Spleen (tissue), 11 donors: ENCODE data around the gene WSCD2. TPM values are rescaled to one million over a fixed set of nuclear protein-coding genes. Genes with fewer than 3 reads are reported as not detected.

ENCODE experiments used
- DNase-seq: peaks from one replicate; pipeline ENCODE4 v3.0.0-alpha.2; 2020
- H3K27ac ChIP-seq, 8 donors: fragments of 200-600 bp; sonication (generic) in 7 of 8; 1 replicate in 4 of 8; 2 replicates in 4 of 8; pipeline versions ENCODE4 v1.5.0 to v1.8.0; 2016 to 2021; ENCODE audit warnings: inconsistent platforms in 4 of 8, mild to moderate bottlenecking in 4 of 8, moderate library complexity in 1 of 8
- H3K27me3 ChIP-seq, 7 donors: fragments of 200-600 bp; sonication (generic) in 6 of 7; replicated peaks in 1 of 7; 1 replicate in 4 of 7; 2 replicates in 3 of 7; pipeline versions ENCODE4 v1.5.0 to v1.8.0; 2016 to 2021; ENCODE audit warnings: inconsistent platforms in 3 of 7, mild to moderate bottlenecking in 1 of 7
- H3K36me3 ChIP-seq, 6 donors: fragments of 200-600 bp; sonication (generic) in 5 of 6; 1 replicate in 4 of 6; 2 replicates in 2 of 6; pipeline versions ENCODE4 v1.5.0 to v1.8.0; 2016 to 2021; ENCODE audit warnings: inconsistent platforms in 2 of 6
- H3K4me1 ChIP-seq, 6 donors: fragments of 200-600 bp; sonication (generic) in 5 of 6; 1 replicate in 3 of 6; 2 replicates in 3 of 6; pipeline versions ENCODE4 v1.5.0 to v1.8.0; 2016 to 2021; ENCODE audit warnings: inconsistent platforms in 3 of 6
- H3K4me3 ChIP-seq, 8 donors: fragments of 200-600 bp; sonication (generic) in 7 of 8; 1 replicate in 4 of 8; 2 replicates in 4 of 8; pipeline versions ENCODE4 v1.5.0 to v1.8.0; 2016 to 2021; ENCODE audit warnings: inconsistent platforms in 4 of 8, mild to moderate bottlenecking in 4 of 8, moderate library complexity in 2 of 8
- H3K9me3 ChIP-seq, 8 donors: fragments of 200-600 bp; sonication (generic) in 7 of 8; 1 replicate in 4 of 8; 2 replicates in 4 of 8; pipeline versions ENCODE4 v1.5.0 to v1.8.0; 2016 to 2021; ENCODE audit warnings: inconsistent platforms in 4 of 8
- CTCF ChIP-seq, 11 experiments: fragments of 200-600 bp in 7 of 11; fragments of 450-650 bp in 4 of 11; sonication (generic) in 4 of 11; IDR thresholded peaks in 8 of 11; conservative IDR thresholded peaks in 3 of 11; 1 replicate in 7 of 11; 2 replicates in 4 of 11; pipeline versions ENCODE4 v1.4.0 to v1.8.0; 2016 to 2021; ENCODE audit warnings: antibody characterized with exemption in 11 of 11, inconsistent platforms in 4 of 11, mild to moderate bottlenecking in 1 of 11
- POLR2A ChIP-seq, 3 donors: fragments of 450-650 bp; IDR thresholded peaks; one replicate each; pipeline ENCODE4 v1.5.1; 2017; ENCODE audit warnings: antibody characterized with exemption in 3 of 3, mild to moderate bottlenecking in 1 of 3
- POLR2AphosphoS5 ChIP-seq, 3 donors: sonication (generic); formaldehyde crosslinking; IDR thresholded peaks; one replicate each; pipeline ENCODE4 v1.5.1; 2017; ENCODE audit warnings: antibody characterized with exemption in 3 of 3
- WGBS, 5 donors: extraction: QIAGEN DNeasy Blood & Tissue Kit in 3 of 5; methylation state at CpG; one replicate each; pipeline versions ENCODE4 v1.1.5 to v1.1.7; 2013 to 2018; 5-methylcytosine and 5-hydroxymethylcytosine counted together
- intact Hi-C: fragments of 100-400 bp; cut with DNase I; formaldehyde crosslinking; loops from one replicate; pipeline ENCODE4 v1.15.0; 2023; ENCODE audit warnings: low total_unique reads
- polyA plus RNA-seq, 3 donors: library from polyadenylated mRNA; stranded (reverse); fragments of 200-250 nt; gene quantifications; one replicate each; pipeline ENCODE4 v1.2.1, GENCODE V29; 2013
- total RNA-seq, 7 donors: library from RNA; depleted of rRNA in 3 of 7; stranded (reverse); fragments of >200 nt in 3 of 7; fragmentation: NEBNext Ultra II Directional in 4 of 7; extraction: Animal tissue kit (Norgen Biotek cat#: 25700) in 4 of 7; gene quantifications; one replicate each; pipeline versions ENCODE4 v1.1.0 to v1.2.1, GENCODE V29; 2016 to 2021
- donor health status: healthy with polysubstance abuse.
- donor health status: DM: no; HTN: no; CAD: no; lungs with moderate emphysema.
- donor health status: DM: no; HTN: no; CAD: no.
- donor health status: Bipolar disorder and iron deficiency.
- donor health status: healthy.
- donor health status: DM: no; HTN: no; CAD: no.
- donor health status: DM: yes; HTN: yes; CAD: no.

Gene WSCD2
- total and polyA plus RNA-seq, 10 donors, result 0.09 to 0.60 (median 0.23) TPM; not detected in 1

GRCh38 chr12:108103517-108103916 lies 25.6 kb upstream of the WSCD2 start:
- Histone ChIP-seq H3K4me1 (peaks cover 0 to 3% (median 0%) of the 10 kb centered on the region in 6 donors), H3K4me3 (no peak overlapping the region), H3K27me3 (peaks cover 0 to 40% (median 0%) of the 10 kb centered on the region in 7 donors), H3K36me3 (no peaks in the 10 kb centered on the region), H3K27ac (no peak overlapping the region), H3K9me3 (no peaks in the 10 kb centered on the region)
- TF ChIP-seq CTCF (IDR thresholded peaks at IDR 0.05 in 8 of 11, conservative IDR thresholded peaks at IDR 0.05 in 3 of 11) (no peak), POLR2A (IDR thresholded peaks at IDR 0.05) (no peak), POLR2AphosphoS5 (IDR thresholded peaks at IDR 0.05) (no peak)
- 67 to 77% (median 72%) methylated on average over 3 of the region's 3 CpGs for WGBS, 5 donors
- DNase-seq, result no peak
- intact Hi-C loops, result no loop called here

DNA sequence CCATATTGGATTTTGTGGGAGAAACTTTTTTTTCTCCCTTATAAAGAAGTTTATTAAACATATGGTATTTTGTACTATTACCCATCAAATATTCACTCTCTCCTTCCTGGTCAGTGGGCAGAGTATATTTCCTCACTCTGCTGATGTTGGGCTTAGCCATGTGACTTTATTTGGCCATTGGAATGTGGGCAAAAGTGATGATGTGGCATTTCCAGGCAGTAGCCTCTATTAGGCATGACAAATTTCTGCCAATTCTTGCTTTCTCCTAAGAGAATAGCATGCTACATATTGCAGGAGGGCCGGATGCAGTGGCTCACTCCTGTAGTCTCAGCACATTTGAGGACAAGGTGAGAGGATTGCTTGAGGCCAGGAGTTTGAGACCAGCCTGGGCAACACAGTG lies 24.4 kb upstream of the WSCD2 start:
- Histone ChIP-seq H3K4me3 (no peak overlapping the region), H3K27ac (no peak overlapping the region), H3K4me1 (peaks cover 0 to 3% (median 0%) of the 10 kb centered on the region in 6 donors), H3K27me3 (peaks cover 0 to 43% (median 0%) of the 10 kb centered on the region in 7 donors), H3K36me3 (no peaks in the 10 kb centered on the region), H3K9me3 (no peaks in the 10 kb centered on the region)
- TF ChIP-seq POLR2AphosphoS5 (IDR thresholded peaks at IDR 0.05) (no peak), POLR2A (IDR thresholded peaks at IDR 0.05) (no peak), CTCF (IDR thresholded peaks at IDR 0.05 in 8 of 11, conservative IDR thresholded peaks at IDR 0.05 in 3 of 11) (no peak)
- intact Hi-C loops, result no loop called here
- no peak for DNase-seq
- 40 to 78% (median 72%) methylated on average over 1 of the region's 1 CpG for WGBS, 5 donors

GRCh38 chr12:108106599-108106998 lies 22.5 kb upstream of the WSCD2 start:
- H3K27ac ChIP-seq, result no peak overlapping the region
- no peak overlapping the region for H3K4me3 ChIP-seq
- intact Hi-C loops, result no loop called here
- no peaks in the 10 kb centered on the region for H3K36me3 ChIP-seq
- H3K4me1 ChIP-seq, result peaks cover 0 to 3% (median 0%) of the 10 kb centered on the region in 6 donors
- no peaks in the 10 kb centered on the region for H3K9me3 ChIP-seq
- DNase-seq, result no peak
- H3K27me3 ChIP-seq, result peaks cover 0 to 30% (median 0%) of the 10 kb centered on the region in 7 donors
- TF ChIP-seq CTCF (IDR thresholded peaks at IDR 0.05 in 8 of 11, conservative IDR thresholded peaks at IDR 0.05 in 3 of 11) (no peak), POLR2A (IDR thresholded peaks at IDR 0.05) (no peak)
- WGBS, 5 donors, result 81 to 100% (median 89%) methylated on average over 1 of the region's 1 CpG

GRCh38 chr12:108107293-108107692 lies 21.8 kb upstream of the WSCD2 start:
- Histone ChIP-seq H3K27me3 (peaks cover 0 to 31% (median 0%) of the 10 kb centered on the region in 7 donors), H3K27ac (no peak overlapping the region), H3K4me3 (no peak overlapping the region), H3K4me1 (no peaks in the 10 kb centered on the region), H3K36me3 (no peaks in the 10 kb centered on the region), H3K9me3 (no peaks in the 10 kb centered on the region)
- WGBS, 5 donors, result 79 to 86% (median 85%) methylated on average over 4 of the region's 4 CpGs
- TF ChIP-seq CTCF (IDR thresholded peaks at IDR 0.05 in 8 of 11, conservative IDR thresholded peaks at IDR 0.05 in 3 of 11) (no peak), POLR2A (IDR thresholded peaks at IDR 0.05) (no peak), POLR2AphosphoS5 (IDR thresholded peaks at IDR 0.05) (no peak)
- no peak for DNase-seq
- intact Hi-C loops, result no loop called here
